Keratinocyte (primary cell): ENCODE results near the gene CADM2.

Experiments
- CTCF ChIP-seq, 3 experiments: IDR thresholded peaks in 1 of 3; conservative IDR thresholded peaks in 1 of 3; optimal IDR thresholded peaks in 1 of 3; 2 replicates in 2 of 3; 3 replicates in 1 of 3; pipeline versions ENCODE3 to v1.5.1; 2011; ENCODE audit warnings: low read length in 3 of 3, mild to moderate bottlenecking in 3 of 3, moderate library complexity in 2 of 3, control low read depth in 1 of 3, inconsistent platforms in 1 of 3; ENCODE audit not compliant: insufficient read depth in 2 of 3; ENCODE audit errors: extremely low read depth in 1 of 3
- EZH2 ChIP-seq: IDR thresholded peaks from one replicate; pipeline ENCODE4 v1.6.1; 2012; ENCODE audit warnings: inconsistent platforms, mild to moderate bottlenecking, low read length, moderate library complexity

- no peak for TF ChIP-seq CTCF (optimal IDR thresholded peaks at IDR 0.05 in 1 of 3, IDR thresholded peaks at IDR 0.05 in 1 of 3, conservative IDR thresholded peaks at IDR 0.05 in 1 of 3; ENCODE audit: extremely low read depth in 1 of 3, insufficient read depth in 2 of 3, low read length in 3 of 3)
- TF ChIP-seq EZH2, result no peak
Measured at GRCh38 chr3:85051786-85052185, 93.0 kb downstream of the CADM2 start.
